ENCODE results near the gene NAGLU. TPM values are rescaled to one million over a fixed set of nuclear protein-coding genes. Genes with fewer than 3 reads are reported as not detected.
A peak's percentile ranks its signal among the peaks of the same experiment; 100 is the strongest.

NAGLU gene
- total and polyA plus RNA-seq, 2 of the 13 experiments (the other 11 are each of a cell fraction or from before 2014, with no cell fraction given): 28.2 to 40.1 TPM

GRCh38 chr17:42578282-42578869, 42.3 kb downstream of the NAGLU start (continued):
- TF ChIP-seq, protein P1, sequence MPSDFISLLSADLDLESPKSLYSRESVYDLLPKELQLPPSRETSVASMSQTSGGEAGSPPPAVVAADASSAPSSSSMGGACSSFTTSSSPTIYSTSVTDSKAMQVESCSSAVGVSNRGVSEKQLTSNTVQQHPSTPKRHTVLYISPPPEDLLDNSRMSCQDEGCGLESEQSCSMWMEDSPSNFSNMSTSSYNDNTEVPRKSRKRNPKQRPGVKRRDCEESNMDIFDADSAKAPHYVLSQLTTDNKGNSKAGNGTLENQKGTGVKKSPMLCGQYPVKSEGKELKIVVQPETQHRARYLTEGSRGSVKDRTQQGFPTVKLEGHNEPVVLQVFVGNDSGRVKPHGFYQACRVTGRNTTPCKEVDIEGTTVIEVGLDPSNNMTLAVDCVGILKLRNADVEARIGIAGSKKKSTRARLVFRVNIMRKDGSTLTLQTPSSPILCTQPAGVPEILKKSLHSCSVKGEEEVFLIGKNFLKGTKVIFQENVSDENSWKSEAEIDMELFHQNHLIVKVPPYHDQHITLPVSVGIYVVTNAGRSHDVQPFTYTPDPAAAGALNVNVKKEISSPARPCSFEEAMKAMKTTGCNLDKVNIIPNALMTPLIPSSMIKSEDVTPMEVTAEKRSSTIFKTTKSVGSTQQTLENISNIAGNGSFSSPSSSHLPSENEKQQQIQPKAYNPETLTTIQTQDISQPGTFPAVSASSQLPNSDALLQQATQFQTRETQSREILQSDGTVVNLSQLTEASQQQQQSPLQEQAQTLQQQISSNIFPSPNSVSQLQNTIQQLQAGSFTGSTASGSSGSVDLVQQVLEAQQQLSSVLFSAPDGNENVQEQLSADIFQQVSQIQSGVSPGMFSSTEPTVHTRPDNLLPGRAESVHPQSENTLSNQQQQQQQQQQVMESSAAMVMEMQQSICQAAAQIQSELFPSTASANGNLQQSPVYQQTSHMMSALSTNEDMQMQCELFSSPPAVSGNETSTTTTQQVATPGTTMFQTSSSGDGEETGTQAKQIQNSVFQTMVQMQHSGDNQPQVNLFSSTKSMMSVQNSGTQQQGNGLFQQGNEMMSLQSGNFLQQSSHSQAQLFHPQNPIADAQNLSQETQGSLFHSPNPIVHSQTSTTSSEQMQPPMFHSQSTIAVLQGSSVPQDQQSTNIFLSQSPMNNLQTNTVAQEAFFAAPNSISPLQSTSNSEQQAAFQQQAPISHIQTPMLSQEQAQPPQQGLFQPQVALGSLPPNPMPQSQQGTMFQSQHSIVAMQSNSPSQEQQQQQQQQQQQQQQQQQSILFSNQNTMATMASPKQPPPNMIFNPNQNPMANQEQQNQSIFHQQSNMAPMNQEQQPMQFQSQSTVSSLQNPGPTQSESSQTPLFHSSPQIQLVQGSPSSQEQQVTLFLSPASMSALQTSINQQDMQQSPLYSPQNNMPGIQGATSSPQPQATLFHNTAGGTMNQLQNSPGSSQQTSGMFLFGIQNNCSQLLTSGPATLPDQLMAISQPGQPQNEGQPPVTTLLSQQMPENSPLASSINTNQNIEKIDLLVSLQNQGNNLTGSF (CRISPR knock-in tag; IDR thresholded peaks at IDR 0.05): no peak; the same call in 1 of the 2 replicates
- TF ChIP-seq RFXAP (CRISPR knock-in tag; IDR thresholded peaks at IDR 0.05; ENCODE audit: borderline replicate concordance) (no peak), JUNB (CRISPR knock-in tag; IDR thresholded peaks at IDR 0.05; ENCODE audit: borderline replicate concordance) (no peak), PHF5A (CRISPR knock-in tag; IDR thresholded peaks at IDR 0.05; ENCODE audit: low read depth, unreplicated experiment) (no peak), SRF (IDR thresholded peaks at IDR 0.05; ENCODE audit: low read depth, low read length) (peak; percentile 32; the same call in 1 of the 2 replicates), RBM22 (optimal IDR thresholded peaks at IDR 0.05; ENCODE audit: low read length) (peak; percentile 49), ZNF329 (CRISPR knock-in tag; IDR thresholded peaks at IDR 0.05; ENCODE audit: low read depth) (0 out of 2 replicates have a peak, but pooled peaks have one; percentile 26), MBNL3 (CRISPR knock-in tag; conservative IDR thresholded peaks at IDR 0.05) (no peak), ATF7 (IDR thresholded peaks at IDR 0.05) (no peak), ATF7 (CRISPR knock-in tag; IDR thresholded peaks at IDR 0.05) (no peak), HDAC2 (CRISPR knock-in tag; IDR thresholded peaks at IDR 0.05) (0 out of 2 replicates have a peak, but pooled peaks have one; percentile 5), ZSCAN21 (CRISPR knock-in tag; IDR thresholded peaks at IDR 0.05; ENCODE audit: borderline replicate concordance) (no peak), RARG (CRISPR knock-in tag; IDR thresholded peaks at IDR 0.05; ENCODE audit: low read depth) (no peak), ZNF17 (CRISPR knock-in tag; IDR thresholded peaks at IDR 0.05) (no peak), CSRNP1 (CRISPR knock-in tag; IDR thresholded peaks at IDR 0.05) (peak; percentile 68; the same call in 1 of the 2 replicates), GTF2F1 (IDR thresholded peaks at IDR 0.05; ENCODE audit: low read length) (no peak), KLF15 (CRISPR knock-in tag; IDR thresholded peaks at IDR 0.05; ENCODE audit: borderline replicate concordance) (no peak), FOXA1 (IDR thresholded peaks at IDR 0.05) (no peak), FOXA1 (CRISPR knock-in tag; IDR thresholded peaks at IDR 0.05) (peak; percentile 52; the same call in 1 of the 2 replicates), POGZ (CRISPR knock-in tag; IDR thresholded peaks at IDR 0.05) (no peak; the same call in 1 of the 2 replicates), ZNF281 (CRISPR knock-in tag; IDR thresholded peaks at IDR 0.05; ENCODE audit: borderline replicate concordance) (no peak), ZNF629 (CRISPR knock-in tag; conservative IDR thresholded peaks at IDR 0.05) (0 out of 2 replicates have a peak, but pooled peaks have one; percentile 5)

Measured in HepG2 (cell line).